DOHH2 (cell line): ENCODE measurements around the gene COPA.

Experiments
- H3F3A ChIP-seq: fragments of 200-600 bp; sonication (generic), shearing (Covaris generic); 2 replicates; pipeline ENCODE4 v1.6.0; 2016; ENCODE audit warnings: antibody characterized with exemption, mild to moderate bottlenecking; ENCODE audit not compliant: control insufficient read depth, insufficient read depth
- H3K27ac ChIP-seq: fragments of 200-600 bp; sonication (generic); 2 replicates; pipeline ENCODE4 v1.5.1; 2014; ENCODE audit warnings: low read depth, mild to moderate bottlenecking, low read length, moderate library complexity
- H3K27me3 ChIP-seq: fragments of 200-600 bp; sonication (generic); 2 replicates; pipeline ENCODE4 v1.6.1; 2014; ENCODE audit warnings: mild to moderate bottlenecking, low read length, mixed read lengths; ENCODE audit not compliant: control insufficient read depth
- H3K36me3 ChIP-seq: fragments of 200-600 bp; sonication (generic); 2 replicates; pipeline ENCODE4 v1.6.1; 2014; ENCODE audit warnings: mild to moderate bottlenecking, low read length, moderate library complexity, mixed read lengths; ENCODE audit not compliant: control insufficient read depth
- H3K4me1 ChIP-seq: fragments of 200-600 bp; sonication (generic); 2 replicates; pipeline ENCODE4 v1.6.1; 2014; ENCODE audit warnings: mild to moderate bottlenecking, low read length, mixed read lengths; ENCODE audit not compliant: control insufficient read depth
- H3K4me2 ChIP-seq: fragments of 200-600 bp; sonication (generic); 2 replicates; pipeline ENCODE4 v1.6.0; 2014; ENCODE audit warnings: mild to moderate bottlenecking, low read length, moderate library complexity
- H3K4me3 ChIP-seq: fragments of 200-600 bp; sonication (generic); 2 replicates; pipeline ENCODE4 v1.5.1; 2014; ENCODE audit warnings: mild to moderate bottlenecking, low read length, mixed read lengths
- H3K79me2 ChIP-seq: fragments of 200-600 bp; sonication (generic); 2 replicates; pipeline ENCODE4 v1.6.1; 2014; ENCODE audit warnings: mild to moderate bottlenecking, low read length, mixed read lengths; ENCODE audit not compliant: control insufficient read depth
- H3K9me2 ChIP-seq: fragments of 200-600 bp; sonication (generic); replicated peaks from 2 replicates; pipeline ENCODE4 v1.6.1; 2014; ENCODE audit warnings: mild to moderate bottlenecking, low read length, mixed read lengths; ENCODE audit not compliant: control insufficient read depth
- H3K9me3 ChIP-seq: fragments of 200-600 bp; sonication (generic); 2 replicates; pipeline ENCODE4 v1.6.1; 2014; ENCODE audit warnings: antibody characterized with exemption, low read length, mixed read lengths; ENCODE audit not compliant: control insufficient read depth, insufficient read depth
- H4K20me1 ChIP-seq: fragments of 200-600 bp; sonication (generic); 2 replicates; pipeline ENCODE4 v1.6.0; 2014; ENCODE audit warnings: low read depth, mild to moderate bottlenecking, antibody characterized with exemption, low read length, moderate library complexity; ENCODE audit not compliant: control insufficient read depth, insufficient read depth
- CTCF ChIP-seq: fragments of 200-600 bp; sonication (generic); IDR thresholded peaks from one replicate; pipeline ENCODE4 v1.5.1; 2014; ENCODE audit warnings: antibody characterized with exemption, mild to moderate bottlenecking, low read depth, low read length; ENCODE audit not compliant: poor library complexity, severe bottlenecking
- EZH2phosphoT487 ChIP-seq: fragments of 200-600 bp; sonication (generic); IDR thresholded peaks from 2 replicates; pipeline ENCODE4 v1.6.1; 2017; ENCODE audit warnings: borderline replicate concordance, mild to moderate bottlenecking, antibody characterized with exemption, low read length, moderate library complexity, mixed read lengths

Gene COPA

GRCh38 chr1:160239582-160240299, 103.3 kb downstream of the COPA start:
- Histone ChIP-seq H3K27ac (no peak overlapping the region), H3K4me1 (no peaks in the 10 kb centered on the region), H3K9me3 (no peaks in the 10 kb centered on the region), H3K4me3 (no peak overlapping the region), H4K20me1 (no peaks in the 10 kb centered on the region), H3K36me3 (peaks cover 82% of the 10 kb centered on the region), H3K79me2 (peaks cover 11% of the 10 kb centered on the region), H3K4me2 (no peak overlapping the region), H3K9me2 (no peaks in the 10 kb centered on the region), H3K27me3 (no peaks in the 10 kb centered on the region), H3F3A (no peaks in the 10 kb centered on the region)
- TF ChIP-seq CTCF (no peak), EZH2phosphoT487 (no peak)
